Mucosa of descending colon (tissue), 3 donors: Measurements from ENCODE around the gene LGALS9B. TPM values are rescaled to one million over a fixed set of nuclear protein-coding genes. Genes with fewer than 3 reads are reported as not detected.
"Not testable (repeated sequence)": the region's sequence is repeated elsewhere in the genome, so short reads cannot be mapped to it uniquely, and the experiment has no call there.

ENCODE experiments used
- ATAC-seq: fragments of 200-7000 bp; cut with Tn5 transposase; one replicate; pipeline ENCODE4 v1.9.1; 2020; ENCODE audit warnings: mild to moderate bottlenecking, moderate library complexity
- DNase-seq, 3 donors: peaks; one replicate each; pipeline ENCODE4 v3.0.0-alpha.2; 2020
- H3K36me3 ChIP-seq: fragments of 200-600 bp; one replicate; pipeline ENCODE4 v1.8.0; 2021; ENCODE audit warnings: low read depth, mild to moderate bottlenecking
- H3K4me1 ChIP-seq: fragments of 200-600 bp; one replicate; pipeline ENCODE4 v1.8.0; 2021; ENCODE audit warnings: low read depth, mild to moderate bottlenecking
- H3K4me3 ChIP-seq: fragments of 200-600 bp; one replicate; pipeline ENCODE4 v1.8.0; 2021; ENCODE audit warnings: mild to moderate bottlenecking
- H3K9me3 ChIP-seq: fragments of 200-600 bp; one replicate; pipeline ENCODE4 v1.8.0; 2021; ENCODE audit warnings: mild to moderate bottlenecking
- intact Hi-C, 2 donors: fragments of 100-400 bp; cut with DNase I in 1 of 2; cut with micrococcal nuclease in 1 of 2; formaldehyde crosslinking; loops; one replicate each; pipeline versions ENCODE4 v1.11.0 to v1.11.1; 2022; cut with DNase I, micrococcal nuclease
- long read RNA-seq, 2 donors: library from polyadenylated mRNA; unstranded; transcript quantifications; one replicate each; pipeline ENCODE4 v2.0.0, GENCODE V29; 2019 to 2021
- total RNA-seq, 3 donors: library from RNA; stranded (reverse); fragmentation: NEBNext Ultra II Directional in 2 of 3; extraction: Animal tissue kit (Norgen Biotek cat#: 25700) in 2 of 3; gene quantifications; one replicate each; pipeline versions ENCODE4 v1.2.1 to v1.2.4, GENCODE V29; 2021 to 2023
- donor health status: DM: no; HTN: no; CAD: no; lungs with moderate emphysema.
- donor health status: DM: no; HTN: no; CAD: no.
- donor health status: DM: no; HTN: yes; CAD: no.

LGALS9B gene
- total RNA-seq: 10 to 100 TPM; 14.3 to 55.3 (median 26.6) TPM
- long read RNA-seq, donor 1, partial matches to known transcripts: 1 of 2 reads
- long read RNA-seq, donor 1, other reads (novel, unspliced or antisense): 1 of 2 reads
- long read RNA-seq, donor 2, partial matches to known transcripts: 1 of 9 reads
- long read RNA-seq, donor 2, other reads (novel, unspliced or antisense): 3 of 9 reads

GRCh38 chr17:20467447-20467846, at the start of gene LGALS9B:
TSS of gene LGALS9B (minus strand) at chr17:20467539. CDS start at chr17:20467470, 69 bp downstream.
- H3K4me3 ChIP-seq, DNase-seq, H3K36me3 ChIP-seq, intact Hi-C loops, H3K4me1 ChIP-seq, H3K9me3 ChIP-seq: not testable (repeated sequence)
- peak; percentile 82 for ATAC-seq

GRCh38 chr17:20516986-20517385, 49.6 kb upstream of the LGALS9B start:
- H3K9me3 ChIP-seq, DNase-seq, ATAC-seq, intact Hi-C loops, H3K4me1 ChIP-seq, H3K4me3 ChIP-seq, H3K36me3 ChIP-seq: not testable (repeated sequence)

GRCh38 chr17:20515099-20515498, 47.8 kb upstream of the LGALS9B start:
- H3K4me3 ChIP-seq, H3K4me1 ChIP-seq, DNase-seq, H3K36me3 ChIP-seq, ATAC-seq, intact Hi-C loops, H3K9me3 ChIP-seq: not testable (repeated sequence)

GRCh38 chr17:20513539-20513938, 46.2 kb upstream of the LGALS9B start:
- H3K4me3 ChIP-seq, H3K4me1 ChIP-seq, H3K36me3 ChIP-seq, DNase-seq, intact Hi-C loops, H3K9me3 ChIP-seq, ATAC-seq: not testable (repeated sequence)

- ATAC-seq, H3K36me3 ChIP-seq, intact Hi-C loops, H3K9me3 ChIP-seq, H3K4me3 ChIP-seq, H3K4me1 ChIP-seq, DNase-seq: not testable (repeated sequence)
These were observed 45.0 kb upstream of the LGALS9B start for GRCh38 chr17:20512378-20512777.

- H3K9me3 ChIP-seq, H3K36me3 ChIP-seq, DNase-seq, intact Hi-C loops, H3K4me1 ChIP-seq, H3K4me3 ChIP-seq, ATAC-seq: not testable (repeated sequence)
These were observed 44.4 kb upstream of the LGALS9B start for GRCh38 chr17:20511778-20512177.

GRCh38 chr17:20505333-20505732, 38.0 kb upstream of the LGALS9B start:
- intact Hi-C loops, H3K36me3 ChIP-seq, H3K4me1 ChIP-seq, ATAC-seq, H3K9me3 ChIP-seq, DNase-seq, H3K4me3 ChIP-seq: not testable (repeated sequence)

- H3K36me3 ChIP-seq, intact Hi-C loops, H3K4me1 ChIP-seq, H3K9me3 ChIP-seq, H3K4me3 ChIP-seq, DNase-seq: not testable (repeated sequence)
- peak; percentile 11 for ATAC-seq
These were observed 37.2 kb upstream of the LGALS9B start for GRCh38 chr17:20504388-20505066.

GRCh38 chr17:20501896-20502295, 34.6 kb upstream of the LGALS9B start:
- ATAC-seq: peak; percentile 12
- H3K36me3 ChIP-seq, H3K9me3 ChIP-seq, H3K4me3 ChIP-seq, DNase-seq, H3K4me1 ChIP-seq, intact Hi-C loops: not testable (repeated sequence)

GRCh38 chr17:20500346-20500745, 33.0 kb upstream of the LGALS9B start:
- H3K9me3 ChIP-seq, H3K36me3 ChIP-seq, ATAC-seq, DNase-seq, intact Hi-C loops, H3K4me1 ChIP-seq, H3K4me3 ChIP-seq: not testable (repeated sequence)

GRCh38 chr17:20495420-20495819, 28.1 kb upstream of the LGALS9B start:
- intact Hi-C loops, ATAC-seq, H3K4me1 ChIP-seq, H3K36me3 ChIP-seq, H3K9me3 ChIP-seq, DNase-seq, H3K4me3 ChIP-seq: not testable (repeated sequence)

- intact Hi-C loops, ATAC-seq, DNase-seq: not testable (repeated sequence)
These were observed 27.4 kb upstream of the LGALS9B start for GRCh38 chr17:20494735-20495134.

GRCh38 chr17:20494147-20494546, 26.8 kb upstream of the LGALS9B start:
- DNase-seq, intact Hi-C loops, ATAC-seq, H3K9me3 ChIP-seq, H3K4me1 ChIP-seq, H3K36me3 ChIP-seq, H3K4me3 ChIP-seq: not testable (repeated sequence)

More at GRCh38 chr17:20494735-20495134, 27.4 kb upstream of the LGALS9B start:
- not testable (repeated sequence) for H3K9me3 ChIP-seq, H3K36me3 ChIP-seq, H3K4me3 ChIP-seq, H3K4me1 ChIP-seq

GRCh38 chr17:20492971-20493370, 25.6 kb upstream of the LGALS9B start:
- H3K4me3 ChIP-seq, intact Hi-C loops, H3K36me3 ChIP-seq, H3K4me1 ChIP-seq, DNase-seq, H3K9me3 ChIP-seq: not testable (repeated sequence)
- peak; percentile 31 for ATAC-seq

GRCh38 chr17:20492099-20492498, 24.8 kb upstream of the LGALS9B start:
- H3K9me3 ChIP-seq, intact Hi-C loops, DNase-seq, H3K36me3 ChIP-seq, H3K4me1 ChIP-seq, H3K4me3 ChIP-seq: not testable (repeated sequence)
- peak; percentile 87 for ATAC-seq
